Small intestine (tissue), 7 donors: ENCODE results near the gene HPCAL1. TPM values are rescaled to one million over a fixed set of nuclear protein-coding genes. Genes with fewer than 3 reads are reported as not detected.

Source experiments
- DNase-seq, 2 donors: peaks; one replicate each; pipeline versions ENCODE4 v3.0.0 to v3.0.0-alpha.2; 2013
- FAIRE-seq: peaks from 2 replicates; lab custom pipeline; 2012; peaks lifted over from hg19 to GRCh38; lab: Jason Lieb, UNC
- H3K27ac ChIP-seq, 3 donors: one replicate each; pipeline ENCODE4 v1.5.1; 2013; ENCODE audit warnings: low read length in 2 of 3, mild to moderate bottlenecking in 2 of 3, control low read depth in 1 of 3, inconsistent platforms in 1 of 3, low read depth in 1 of 3, moderate library complexity in 1 of 3
- H3K27me3 ChIP-seq, 3 donors: one replicate each; pipeline ENCODE4 v1.6.1; 2013; ENCODE audit warnings: low read length in 3 of 3, inconsistent platforms in 1 of 3; ENCODE audit not compliant: control insufficient read depth in 3 of 3, insufficient read depth in 3 of 3
- H3K36me3 ChIP-seq, 3 donors: one replicate each; pipeline ENCODE4 v1.6.1; 2013; ENCODE audit warnings: low read length in 3 of 3, inconsistent platforms in 1 of 3, low read depth in 1 of 3, mild to moderate bottlenecking in 1 of 3, moderate library complexity in 1 of 3; ENCODE audit not compliant: control insufficient read depth in 3 of 3, insufficient read depth in 2 of 3
- H3K4me1 ChIP-seq, 3 donors: one replicate each; pipeline ENCODE4 v1.6.1; 2013; ENCODE audit warnings: low read length in 2 of 3, inconsistent platforms in 1 of 3, low read depth in 1 of 3, mild to moderate bottlenecking in 1 of 3, moderate library complexity in 1 of 3; ENCODE audit not compliant: control insufficient read depth in 3 of 3, insufficient read depth in 2 of 3
- H3K4me3 ChIP-seq, 3 donors: one replicate each; pipeline ENCODE4 v1.5.1; 2013; ENCODE audit warnings: low read length in 3 of 3, control low read depth in 1 of 3, inconsistent platforms in 1 of 3, low read depth in 1 of 3, mild to moderate bottlenecking in 1 of 3, moderate library complexity in 1 of 3
- H3K9me3 ChIP-seq, 2 donors: one replicate each; pipeline ENCODE4 v1.6.1; 2013; ENCODE audit warnings: low read depth in 1 of 2, low read length in 1 of 2; ENCODE audit not compliant: control insufficient read depth in 2 of 2, insufficient read depth in 1 of 2
- WGBS, 3 donors: extraction: QIAGEN DNeasy Blood & Tissue Kit; methylation state at CpG; one replicate each; pipeline ENCODE4 v1.1.7; 2013; 5-methylcytosine and 5-hydroxymethylcytosine counted together
- polyA plus RNA-seq, 4 donors: library from polyadenylated mRNA; stranded (reverse) in 3 of 4; unstranded in 1 of 4; fragments of 200-250 nt in 3 of 4; fragments of 120-200 nt in 1 of 4; gene quantifications; one replicate each; pipeline versions ENCODE4 v1.2.1 to v1.2.3, GENCODE V29; 2013
- donor health status: healthy with polysubstance abuse.
- donor health status: control.
- donor health status: control.
- donor health status: Bipolar disorder and iron deficiency.
- donor health status: healthy.

Gene HPCAL1
- polyA plus RNA-seq, 4 donors: 82.3 to 142 (median 94.2) TPM

DNA sequence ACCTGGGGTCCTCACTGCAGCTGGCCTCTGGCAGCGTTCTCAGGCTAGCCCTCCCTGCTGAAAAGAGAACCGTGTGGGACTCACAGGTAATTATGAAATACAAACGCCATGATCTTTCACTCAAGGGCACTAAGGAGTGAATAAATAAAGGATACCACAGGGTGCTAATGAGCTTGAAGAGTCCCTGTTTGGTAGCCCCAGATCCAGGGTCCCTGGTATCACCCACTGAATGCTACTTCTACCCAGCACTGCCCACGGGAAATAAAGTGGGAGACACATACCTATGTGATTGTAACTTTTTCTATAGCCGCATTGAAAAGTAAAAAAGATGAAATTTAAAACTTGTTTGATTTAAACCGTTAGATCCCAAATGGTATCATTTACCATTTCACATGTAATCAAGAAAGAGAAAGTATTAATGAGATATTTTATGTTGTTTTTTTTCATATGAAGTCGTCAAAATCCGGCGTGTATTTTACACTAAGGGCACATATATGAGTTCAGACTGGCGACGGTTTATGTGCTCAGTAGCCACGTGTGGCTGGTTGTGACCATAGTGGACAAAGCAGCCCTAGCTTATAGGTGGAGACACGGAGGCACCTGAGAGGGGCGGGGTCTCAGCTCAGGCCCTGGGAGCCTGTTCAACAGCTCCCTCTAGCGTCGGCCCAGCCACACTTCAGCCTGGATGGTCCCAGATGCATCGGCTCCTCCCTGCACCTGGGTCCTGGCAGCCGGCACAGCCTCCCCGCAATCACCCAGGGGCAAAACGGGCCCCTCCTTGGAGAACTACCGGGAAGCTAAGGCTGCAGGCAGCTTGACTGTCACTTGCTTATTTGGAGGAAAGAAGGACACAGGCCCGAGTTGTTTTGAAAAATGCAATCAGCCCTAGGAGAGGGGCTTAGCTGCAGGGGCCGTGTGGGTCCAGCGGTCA lies 106.2 kb downstream of the HPCAL1 start:
- Histone ChIP-seq H3K27me3 (no peaks in the 10 kb centered on the region), H3K36me3 (peaks cover 0 to 74% (median 0%) of the 10 kb centered on the region in 3 donors), H3K4me3 (no peak overlapping the region), H3K4me1 (peaks cover 7 to 55% (median 12%) of the 10 kb centered on the region in 3 donors), H3K27ac (peak overlapping the region; percentile 69 to 95 (median 75)), H3K9me3 (peaks cover 0 to 9% of the 10 kb centered on the region in 2 donors)
- DNase-seq (peak; percentile 92 to 95), FAIRE-seq (no peak)
- WGBS, 3 donors: 13 to 22% (median 15%) methylated on average over 24 of the region's 24 CpGs

DNA sequence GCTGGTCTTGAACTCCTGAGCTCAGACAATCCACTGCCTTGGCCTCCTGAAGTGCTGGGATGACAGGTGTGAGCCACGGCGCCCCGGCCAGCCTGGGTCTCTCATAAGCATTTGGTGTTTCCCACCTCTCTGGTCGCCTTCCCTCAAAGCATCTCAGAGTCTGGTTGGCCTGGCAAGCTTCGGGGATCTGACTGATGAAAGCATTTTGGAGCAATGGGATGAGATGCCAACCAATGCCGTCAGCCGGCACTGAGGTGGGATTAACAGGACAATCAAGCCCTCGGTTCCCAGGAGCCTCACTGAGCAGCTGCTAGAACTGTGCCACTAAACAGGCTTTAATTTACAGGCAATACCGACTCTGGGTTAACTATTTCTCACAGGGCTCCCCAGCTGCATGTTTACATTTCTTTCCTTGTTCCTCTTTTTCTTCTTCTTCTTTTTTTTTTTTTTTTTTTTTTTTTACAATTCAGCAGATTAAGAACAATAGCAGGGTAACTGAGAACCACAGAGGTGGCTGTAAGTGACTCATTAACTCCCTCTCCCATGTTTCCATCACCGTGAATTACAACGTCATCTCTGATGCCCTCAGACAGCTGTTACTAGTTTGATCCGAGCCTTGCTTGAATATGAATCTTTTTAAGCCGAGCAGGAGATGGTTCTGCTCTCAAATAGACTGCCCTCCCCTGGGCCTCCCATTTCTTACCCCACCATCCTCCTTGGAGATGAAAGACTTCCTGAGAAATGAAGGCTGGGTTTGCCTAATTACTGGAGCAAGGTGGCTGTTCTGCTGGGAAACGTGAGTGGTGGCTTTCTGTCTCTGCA lies 107.5 kb downstream of the HPCAL1 start:
- Histone ChIP-seq H3K4me1 (peaks cover 11 to 67% (median 12%) of the 10 kb centered on the region in 3 donors), H3K36me3 (peaks cover 0 to 68% (median 0%) of the 10 kb centered on the region in 3 donors), H3K27me3 (no peaks in the 10 kb centered on the region), H3K9me3 (peaks cover 0 to 9% of the 10 kb centered on the region in 2 donors), H3K4me3 (no peak overlapping the region), H3K27ac (peak overlapping the region in 2 of 3 donors; percentile 26 to 48)
- DNase-seq: peak in 1 of 2 donors; percentile 68
- 64 to 66% (median 66%) methylated on average over 14 of the region's 14 CpGs for whole genome bisulfite sequencing, 3 donors
- FAIRE-seq: no peak

DNA sequence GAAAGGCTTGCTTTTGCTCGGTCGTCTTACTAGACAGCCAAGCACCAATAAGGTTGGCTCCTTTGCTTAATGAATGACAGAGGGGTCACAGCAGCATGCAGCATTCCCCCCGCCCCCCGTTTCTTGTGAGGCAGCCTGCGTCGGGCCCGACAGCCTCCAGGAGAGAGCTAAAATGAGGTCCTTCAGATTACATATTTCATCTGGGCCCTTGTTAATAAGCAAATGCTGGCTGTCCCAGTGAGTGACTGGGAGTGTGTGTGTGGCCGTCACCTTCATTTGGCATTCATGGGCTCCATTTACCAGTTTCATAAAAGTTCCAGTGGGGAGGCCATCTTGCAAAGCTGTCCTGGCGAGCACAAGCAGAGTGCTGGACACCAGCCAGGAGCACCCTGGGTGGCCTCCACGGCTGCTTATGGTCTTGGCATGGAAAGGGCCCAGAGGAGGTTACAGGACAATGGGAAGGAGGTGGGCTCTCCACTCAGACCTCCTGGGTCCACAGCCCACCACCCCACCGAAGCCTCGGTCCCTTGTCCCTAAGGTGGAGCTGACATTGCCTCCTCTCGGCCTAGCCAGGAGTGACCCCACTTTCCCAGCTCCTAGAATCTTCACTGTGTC lies 108.2 kb downstream of the HPCAL1 start:
- no peak for DNase-seq
- FAIRE-seq: no peak
- Histone ChIP-seq H3K27me3 (no peaks in the 10 kb centered on the region), H3K4me1 (peaks cover 11 to 68% (median 12%) of the 10 kb centered on the region in 3 donors), H3K27ac (peak overlapping the region in 2 of 3 donors; percentile 26 to 48), H3K36me3 (peaks cover 0 to 67% (median 0%) of the 10 kb centered on the region in 3 donors), H3K9me3 (peaks cover 0 to 9% of the 10 kb centered on the region in 2 donors), H3K4me3 (no peak overlapping the region)
- 80 to 88% (median 88%) methylated on average over 13 of the region's 13 CpGs for WGBS, 3 donors

DNA sequence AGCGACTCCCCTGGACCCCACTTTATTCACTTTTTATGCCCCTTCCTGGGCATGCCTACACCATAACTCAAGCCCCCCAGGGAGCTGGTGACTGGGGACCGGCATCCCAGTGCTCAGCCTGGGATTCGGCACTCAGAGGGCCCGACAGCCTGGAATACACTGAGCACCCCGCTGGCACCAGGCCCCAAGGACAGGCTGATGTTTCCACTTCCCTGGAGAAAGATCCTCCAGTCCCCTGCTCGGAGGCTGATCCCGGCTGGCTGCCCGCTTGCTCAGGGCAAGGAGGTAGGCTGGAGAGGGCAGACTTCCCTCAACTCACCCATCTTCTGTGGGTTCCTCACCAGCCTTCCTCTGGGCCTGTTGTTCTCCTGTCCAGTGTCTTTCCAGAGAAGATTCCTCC lies 108.9 kb downstream of the HPCAL1 start:
- Histone ChIP-seq H3K27ac (no peak overlapping the region), H3K27me3 (no peaks in the 10 kb centered on the region), H3K9me3 (peaks cover 0 to 9% of the 10 kb centered on the region in 2 donors), H3K4me1 (peaks cover 11 to 68% (median 12%) of the 10 kb centered on the region in 3 donors), H3K36me3 (peaks cover 0 to 65% (median 0%) of the 10 kb centered on the region in 3 donors), H3K4me3 (no peak overlapping the region)
- DNase-seq (no peak), FAIRE-seq (no peak)
- WGBS, 3 donors: 91 to 95% (median 94%) methylated on average over 8 of the region's 8 CpGs

DNA sequence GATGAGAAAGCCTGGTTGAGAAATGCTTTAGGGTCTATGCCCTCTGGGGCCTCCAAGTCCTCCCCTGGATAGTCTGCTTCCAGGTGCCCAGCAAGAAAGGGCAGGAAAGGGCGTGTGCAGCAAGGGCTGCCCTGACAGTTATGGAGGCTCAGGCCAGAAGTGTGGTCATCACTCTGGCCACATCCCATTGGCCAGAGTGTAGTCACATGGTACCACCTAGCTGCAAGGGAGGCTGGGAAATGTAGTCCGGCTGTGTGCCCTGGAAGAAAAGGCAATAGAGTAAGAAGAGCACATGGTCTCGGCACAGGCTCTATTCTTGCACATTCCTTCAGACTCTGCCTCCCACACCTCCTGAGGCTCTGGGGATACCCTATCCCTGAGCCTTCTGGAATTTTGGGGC lies 109.7 kb downstream of the HPCAL1 start:
- peaks cover 0 to 60% (median 0%) of the 10 kb centered on the region in 3 donors for H3K36me3 ChIP-seq
- FAIRE-seq (no peak), DNase-seq (peak in 1 of 2 donors; percentile 52)
- H3K27ac ChIP-seq: no peak overlapping the region
- peaks cover 10 to 70% (median 10%) of the 10 kb centered on the region in 3 donors for H3K4me1 ChIP-seq
- WGBS, 3 donors: 95 to 96% (median 95%) methylated on average over 3 of the region's 3 CpGs
- H3K27me3 ChIP-seq: no peaks in the 10 kb centered on the region
- no peak overlapping the region for H3K4me3 ChIP-seq
- peaks cover 0 to 9% of the 10 kb centered on the region in 2 donors for H3K9me3 ChIP-seq

DNA sequence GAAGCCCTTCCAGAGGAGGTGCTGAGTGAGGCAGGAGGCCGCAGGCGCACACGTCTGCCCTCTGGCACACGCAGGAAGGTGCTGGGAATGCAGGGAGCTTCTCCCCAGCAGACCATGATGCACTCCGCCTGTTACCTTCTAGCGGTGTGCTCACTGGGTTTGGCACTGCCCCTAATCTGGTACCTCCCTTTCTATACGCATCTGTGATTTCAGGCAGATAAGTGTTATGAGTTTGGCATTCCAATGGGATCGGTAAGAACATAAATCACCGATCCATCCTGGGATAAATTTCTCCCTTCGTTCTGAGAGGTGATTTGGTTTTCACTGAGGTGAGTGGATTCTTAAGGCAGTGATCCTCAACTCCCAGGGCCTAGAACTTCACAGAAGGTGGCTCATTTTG lies 110.8 kb downstream of the HPCAL1 start:
- Histone ChIP-seq H3K9me3 (peaks cover 0 to 9% of the 10 kb centered on the region in 2 donors), H3K27me3 (no peaks in the 10 kb centered on the region), H3K36me3 (peaks cover 0 to 59% (median 0%) of the 10 kb centered on the region in 3 donors), H3K4me1 (peaks cover 3 to 61% (median 7%) of the 10 kb centered on the region in 3 donors), H3K4me3 (no peak overlapping the region), H3K27ac (peak overlapping the region in 2 of 3 donors; percentile 53 to 71)
- DNase-seq (no peak), FAIRE-seq (no peak)
- 49 to 80% (median 69%) methylated on average over 10 of the region's 10 CpGs for WGBS, 3 donors

DNA sequence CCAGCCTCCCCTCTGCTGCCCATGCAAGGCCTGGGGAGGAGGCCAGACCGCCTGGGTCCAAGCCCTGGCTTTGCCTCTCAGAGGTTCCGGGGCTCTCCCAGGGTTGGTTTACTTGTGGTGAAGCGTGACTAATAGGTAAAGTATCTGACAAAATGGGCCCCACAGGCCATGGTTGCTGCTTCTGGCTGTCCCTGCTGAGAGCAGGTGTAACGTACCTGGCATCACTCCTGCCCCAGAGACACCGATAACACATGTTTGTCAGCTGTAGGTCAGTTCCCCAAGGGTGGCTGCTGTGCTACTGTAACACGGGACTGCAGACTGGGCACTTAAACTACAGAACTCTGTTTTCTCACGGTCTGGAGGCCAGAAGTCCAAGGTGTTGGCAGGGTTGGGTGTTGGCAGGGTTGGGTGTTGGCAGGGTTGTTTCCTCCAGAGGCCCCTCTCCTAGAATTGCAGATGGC lies 111.3 kb downstream of the HPCAL1 start:
- H3K36me3 ChIP-seq: peaks cover 0 to 59% (median 0%) of the 10 kb centered on the region in 3 donors
- H3K4me1 ChIP-seq: peaks cover 0 to 56% (median 7%) of the 10 kb centered on the region in 3 donors
- no peak for FAIRE-seq
- H3K4me3 ChIP-seq: no peak overlapping the region
- no peaks in the 10 kb centered on the region for H3K27me3 ChIP-seq
- H3K9me3 ChIP-seq: peaks cover 0 to 9% of the 10 kb centered on the region in 2 donors
- H3K27ac ChIP-seq: peak overlapping the region in 2 of 3 donors; percentile 53 to 71
- WGBS, 3 donors: 17 to 62% (median 37%) methylated on average over 7 of the region's 7 CpGs
- peak; percentile 76 to 93 for DNase-seq
